ENCODE measurements around the gene SLC8A2. TPM values are rescaled to one million over a fixed set of nuclear protein-coding genes. Genes with fewer than 3 reads are reported as not detected.
A peak's percentile ranks its signal among the peaks of the same experiment; 100 is the strongest.

The SLC8A2 gene
- total RNA-seq, 4 donors from 2014 or later = 6.2 to 18.7 (median 10.4) TPM

- peaks cover 0 to 41% (median 2%) of the 10 kb centered on the region in 4 donors for H3K27me3 ChIP-seq
- DNase-seq (ENCODE audit: extremely low spot score) = no peak
- no peaks in the 10 kb centered on the region for H3K9me3 ChIP-seq
- intact Hi-C loops (cut with DNase I) = no loop called here
- no peak overlapping the region for H3K4me3 ChIP-seq
- WGBS = 66% methylated on average over 7 of the region's 8 CpGs
- peak overlapping the region in 1 of 4 donors; percentile 23 for H3K27ac ChIP-seq (replicated peaks in 1 of 4)
- TF ChIP-seq, protein P1, sequence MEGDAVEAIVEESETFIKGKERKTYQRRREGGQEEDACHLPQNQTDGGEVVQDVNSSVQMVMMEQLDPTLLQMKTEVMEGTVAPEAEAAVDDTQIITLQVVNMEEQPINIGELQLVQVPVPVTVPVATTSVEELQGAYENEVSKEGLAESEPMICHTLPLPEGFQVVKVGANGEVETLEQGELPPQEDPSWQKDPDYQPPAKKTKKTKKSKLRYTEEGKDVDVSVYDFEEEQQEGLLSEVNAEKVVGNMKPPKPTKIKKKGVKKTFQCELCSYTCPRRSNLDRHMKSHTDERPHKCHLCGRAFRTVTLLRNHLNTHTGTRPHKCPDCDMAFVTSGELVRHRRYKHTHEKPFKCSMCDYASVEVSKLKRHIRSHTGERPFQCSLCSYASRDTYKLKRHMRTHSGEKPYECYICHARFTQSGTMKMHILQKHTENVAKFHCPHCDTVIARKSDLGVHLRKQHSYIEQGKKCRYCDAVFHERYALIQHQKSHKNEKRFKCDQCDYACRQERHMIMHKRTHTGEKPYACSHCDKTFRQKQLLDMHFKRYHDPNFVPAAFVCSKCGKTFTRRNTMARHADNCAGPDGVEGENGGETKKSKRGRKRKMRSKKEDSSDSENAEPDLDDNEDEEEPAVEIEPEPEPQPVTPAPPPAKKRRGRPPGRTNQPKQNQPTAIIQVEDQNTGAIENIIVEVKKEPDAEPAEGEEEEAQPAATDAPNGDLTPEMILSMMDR (IDR thresholded peaks at IDR 0.05) = no peak
- TF ChIP-seq POLR2AphosphoS5 (IDR thresholded peaks at IDR 0.05) = no peak
- H3K36me3 ChIP-seq = peaks cover 0 to 12% (median 4%) of the 10 kb centered on the region in 4 donors
- peaks cover 0 to 7% (median 2%) of the 10 kb centered on the region in 4 donors for H3K4me1 ChIP-seq
Observed at GRCh38 chr19:47411101-47411500, 60.6 kb downstream of the SLC8A2 start.

GRCh38 chr19:47408156-47408938 is 63.3 kb downstream of the SLC8A2 start:
- TF ChIP-seq, protein P1 (IDR thresholded peaks at IDR 0.05) = no peak
- no peak for TF ChIP-seq EP300 (IDR thresholded peaks at IDR 0.05)
- TF ChIP-seq POLR2AphosphoS5 (IDR thresholded peaks at IDR 0.05) = no peak
- no peak for TF ChIP-seq POLR2A (IDR thresholded peaks at IDR 0.05; ENCODE audit: low read depth)
- no peak for DNase-seq (ENCODE audit: extremely low spot score)
- no peaks in the 10 kb centered on the region for H3K9me3 ChIP-seq
- H3K36me3 ChIP-seq = peaks cover 0 to 7% (median 0%) of the 10 kb centered on the region in 4 donors
- no peak overlapping the region for H3K27ac ChIP-seq (replicated peaks in 1 of 4)
- intact Hi-C loops (cut with DNase I) = no loop called here
- WGBS = 91% methylated on average over 14 of the region's 14 CpGs
- peaks cover 0 to 7% (median 2%) of the 10 kb centered on the region in 4 donors for H3K4me1 ChIP-seq
- no peak overlapping the region for H3K4me3 ChIP-seq
- peaks cover 0 to 43% (median 2%) of the 10 kb centered on the region in 4 donors for H3K27me3 ChIP-seq

GRCh38 chr19:47407417-47407774 is 64.3 kb downstream of the SLC8A2 start:
- Histone ChIP-seq H3K36me3 (peaks cover 0 to 7% (median 0%) of the 10 kb centered on the region in 4 donors), H3K4me1 (peaks cover 0 to 7% (median 2%) of the 10 kb centered on the region in 4 donors), H3K27ac (replicated peaks in 1 of 4) (no peak overlapping the region), H3K27me3 (peaks cover 0 to 43% (median 2%) of the 10 kb centered on the region in 4 donors), H3K9me3 (no peaks in the 10 kb centered on the region), H3K4me3 (no peak overlapping the region)
- no peak for DNase-seq (ENCODE audit: extremely low spot score)
- WGBS = 29% methylated on average over 5 of the region's 14 CpGs
- no peak for TF ChIP-seq POLR2AphosphoS5 (IDR thresholded peaks at IDR 0.05)
- TF ChIP-seq EP300 (IDR thresholded peaks at IDR 0.05) = no peak
- TF ChIP-seq, protein P1 (IDR thresholded peaks at IDR 0.05) = no peak
- no peak for TF ChIP-seq POLR2A (IDR thresholded peaks at IDR 0.05; ENCODE audit: low read depth)
- intact Hi-C loops (cut with DNase I) = no loop called here

- DNase-seq (ENCODE audit: extremely low spot score) = no peak
- intact Hi-C loops (cut with DNase I) = no loop called here
- Histone ChIP-seq H3K27ac (replicated peaks in 1 of 4) (no peak overlapping the region), H3K4me3 (no peak overlapping the region), H3K27me3 (peaks cover 0 to 43% (median 2%) of the 10 kb centered on the region in 4 donors), H3K9me3 (no peaks in the 10 kb centered on the region), H3K36me3 (peaks cover 0 to 7% (median 0%) of the 10 kb centered on the region in 4 donors), H3K4me1 (peaks cover 0 to 7% (median 2%) of the 10 kb centered on the region in 4 donors)
- no peak for TF ChIP-seq POLR2A (IDR thresholded peaks at IDR 0.05; ENCODE audit: low read depth)
- no peak for TF ChIP-seq POLR2AphosphoS5 (IDR thresholded peaks at IDR 0.05)
- TF ChIP-seq, protein P1 (IDR thresholded peaks at IDR 0.05) = no peak
- TF ChIP-seq EP300 (IDR thresholded peaks at IDR 0.05) = no peak
- 33% methylated on average over 38 of the region's 47 CpGs for WGBS
Observed at GRCh38 chr19:47406711-47407416, 64.8 kb downstream of the SLC8A2 start.
